MM.1S (cell line): Measurements from ENCODE around the gene NMS.

Experiments
- DNase-seq: peaks from one replicate; pipeline ENCODE4 v3.0.0-alpha.2; 2015
- H2AFZ ChIP-seq: fragments of 300-600 bp; sonication (generic); 2 replicates; pipeline ENCODE4 v1.6.0; 2016; ENCODE audit warnings: antibody characterized with exemption, low read length
- H3F3A ChIP-seq: fragments of 300-600 bp; sonication (generic); 2 replicates; pipeline ENCODE4 v1.6.1; 2016; ENCODE audit warnings: mild to moderate bottlenecking, antibody characterized with exemption, low read length, moderate library complexity, mixed read lengths; ENCODE audit not compliant: insufficient read depth
- H3K27ac ChIP-seq: fragments of 300-600 bp; sonication (generic); 2 replicates; pipeline ENCODE4 v1.5.1; 2016; ENCODE audit warnings: mild to moderate bottlenecking, low read length
- H3K27me3 ChIP-seq: fragments of 300-600 bp; sonication (generic); replicated peaks from 2 replicates; pipeline ENCODE4 v1.6.0; 2016; ENCODE audit warnings: low read length; ENCODE audit not compliant: insufficient read depth
- H3K36me3 ChIP-seq: fragments of 300-600 bp; sonication (generic); replicated peaks from 2 replicates; pipeline ENCODE4 v1.6.1; 2016; ENCODE audit warnings: mild to moderate bottlenecking, low read length, mixed read lengths; ENCODE audit not compliant: insufficient read depth
- H3K4me1 ChIP-seq: fragments of 300-600 bp; sonication (generic); 2 replicates; pipeline ENCODE4 v1.6.1; 2016; ENCODE audit warnings: low read length, mixed read lengths
- H3K4me2 ChIP-seq: fragments of 300-600 bp; sonication (generic); 2 replicates; pipeline ENCODE4 v1.6.0; 2016; ENCODE audit warnings: low read depth, low read length
- H3K4me3 ChIP-seq: fragments of 300-600 bp; sonication (generic); 2 replicates; pipeline ENCODE4 v1.5.1; 2016; ENCODE audit warnings: low read length, mixed read lengths
- H3K79me2 ChIP-seq: fragments of 300-600 bp; sonication (generic); 2 replicates; pipeline ENCODE4 v1.6.1; 2016; ENCODE audit warnings: mixed run types, low read length, mixed read lengths
- H3K9ac ChIP-seq: fragments of 300-600 bp; sonication (generic); 2 replicates; pipeline ENCODE4 v1.6.1; 2016; ENCODE audit warnings: low read length, mixed read lengths
- H3K9me2 ChIP-seq: fragments of 300-600 bp; sonication (generic); replicated peaks from 2 replicates; pipeline ENCODE4 v1.6.1; 2016; ENCODE audit warnings: mild to moderate bottlenecking, low read length, mixed read lengths; ENCODE audit not compliant: insufficient read depth
- H3K9me3 ChIP-seq: fragments of 300-600 bp; sonication (generic); replicated peaks from 2 replicates; pipeline ENCODE4 v1.6.1; 2016; ENCODE audit warnings: mild to moderate bottlenecking, low read length, mixed read lengths; ENCODE audit not compliant: insufficient read depth
- H4K20me1 ChIP-seq: fragments of 300-600 bp; sonication (generic); 2 replicates; pipeline ENCODE4 v1.6.1; 2016; ENCODE audit warnings: mild to moderate bottlenecking, low read length, moderate library complexity, mixed read lengths; ENCODE audit not compliant: insufficient read depth
- CTCF ChIP-seq: fragments of 300-600 bp; sonication (generic); IDR thresholded peaks from 2 replicates; pipeline ENCODE4 v1.5.1; 2016; ENCODE audit warnings: antibody characterized with exemption, low read length, mixed read lengths
- EZH2 ChIP-seq: fragments of 300-600 bp; sonication (generic); optimal IDR thresholded peaks from 2 replicates; pipeline ENCODE3; 2017; ENCODE audit warnings: low read depth, mild to moderate bottlenecking, antibody characterized with exemption, low read length, mixed read lengths
- EZH2phosphoT487 ChIP-seq: fragments of 300-600 bp; sonication (generic); IDR thresholded peaks from 2 replicates; pipeline ENCODE4 v1.6.1; 2018; ENCODE audit warnings: antibody characterized with exemption, low read length

NMS gene

DNA sequence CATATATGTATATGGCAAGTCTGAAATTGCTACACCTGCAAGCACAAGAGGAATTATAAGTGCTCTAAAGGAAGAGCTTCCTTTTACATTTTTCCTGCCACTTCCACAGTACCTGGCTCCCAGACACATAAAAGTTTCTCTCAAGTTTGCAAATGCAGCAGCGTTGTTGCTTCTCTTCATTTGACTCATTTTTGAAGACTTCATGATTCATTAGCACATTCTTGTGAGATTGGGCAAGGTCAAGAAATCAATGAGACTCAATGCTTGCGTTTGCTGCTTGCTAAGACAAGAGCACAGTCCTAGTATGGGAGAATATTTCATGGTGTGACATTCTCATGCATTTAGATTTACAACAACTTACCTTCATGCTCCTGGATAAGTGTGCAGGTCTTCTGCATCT, 49.9 kb downstream of the NMS start:
- Histone ChIP-seq H3K9ac (no peak overlapping the region), H3K9me3 (no peaks in the 10 kb centered on the region), H3K4me1 (no peaks in the 10 kb centered on the region), H3K4me2 (no peak overlapping the region), H2AFZ (no peak overlapping the region), H3K79me2 (no peaks in the 10 kb centered on the region), H3K27ac (no peak overlapping the region), H3K9me2 (no peaks in the 10 kb centered on the region), H3K27me3 (no peaks in the 10 kb centered on the region), H4K20me1 (no peaks in the 10 kb centered on the region), H3F3A (no peaks in the 10 kb centered on the region), H3K4me3 (no peak overlapping the region), H3K36me3 (no peaks in the 10 kb centered on the region)
- TF ChIP-seq EZH2phosphoT487 = no peak
- TF ChIP-seq EZH2 = no peak
- no peak for DNase-seq

GRCh38 chr2:100522430-100522829, 52.1 kb downstream of the NMS start:
- no peak overlapping the region for H3K4me3 ChIP-seq
- no peaks in the 10 kb centered on the region for H3K36me3 ChIP-seq
- H3K9me2 ChIP-seq = no peaks in the 10 kb centered on the region
- H3F3A ChIP-seq = no peaks in the 10 kb centered on the region
- H3K9me3 ChIP-seq = no peaks in the 10 kb centered on the region
- DNase-seq = no peak
- H3K9ac ChIP-seq = no peak overlapping the region
- no peak overlapping the region for H2AFZ ChIP-seq
- no peaks in the 10 kb centered on the region for H3K4me1 ChIP-seq
- H3K4me2 ChIP-seq = no peak overlapping the region
- H4K20me1 ChIP-seq = no peaks in the 10 kb centered on the region
- no peaks in the 10 kb centered on the region for H3K27me3 ChIP-seq
- H3K27ac ChIP-seq = no peak overlapping the region
- no peaks in the 10 kb centered on the region for H3K79me2 ChIP-seq
- no peak for TF ChIP-seq EZH2phosphoT487

- H3K4me1 ChIP-seq = no peaks in the 10 kb centered on the region
- H3K27me3 ChIP-seq = no peaks in the 10 kb centered on the region
- no peaks in the 10 kb centered on the region for H3K79me2 ChIP-seq
- H3K36me3 ChIP-seq = no peaks in the 10 kb centered on the region
- no peak for TF ChIP-seq CTCF
- TF ChIP-seq EZH2 = no peak
- no peak for TF ChIP-seq EZH2phosphoT487
- H3K9me2 ChIP-seq = no peaks in the 10 kb centered on the region
- H3F3A ChIP-seq = no peaks in the 10 kb centered on the region
- no peak overlapping the region for H2AFZ ChIP-seq
- no peak for DNase-seq
- H3K4me2 ChIP-seq = no peak overlapping the region
- H4K20me1 ChIP-seq = no peaks in the 10 kb centered on the region
- no peaks in the 10 kb centered on the region for H3K9me3 ChIP-seq
- H3K27ac ChIP-seq = no peak overlapping the region
- no peak overlapping the region for H3K9ac ChIP-seq
- H3K4me3 ChIP-seq = no peak overlapping the region
These were observed 54.0 kb downstream of the NMS start for GRCh38 chr2:100524331-100524730.

GRCh38 chr2:100526868-100527267, 56.6 kb downstream of the NMS start:
- Histone ChIP-seq H3K9me3 (no peaks in the 10 kb centered on the region), H3K4me3 (no peak overlapping the region), H3F3A (no peaks in the 10 kb centered on the region), H2AFZ (no peak overlapping the region), H3K79me2 (no peaks in the 10 kb centered on the region), H3K9ac (no peak overlapping the region), H3K9me2 (no peaks in the 10 kb centered on the region), H3K27ac (no peak overlapping the region), H4K20me1 (no peaks in the 10 kb centered on the region), H3K4me1 (no peaks in the 10 kb centered on the region), H3K4me2 (no peak overlapping the region), H3K27me3 (no peaks in the 10 kb centered on the region), H3K36me3 (no peaks in the 10 kb centered on the region)
- TF ChIP-seq CTCF (no peak), EZH2 (no peak), EZH2phosphoT487 (no peak)
- no peak for DNase-seq
